ENCODE data around the gene NUDT3.

DNA sequence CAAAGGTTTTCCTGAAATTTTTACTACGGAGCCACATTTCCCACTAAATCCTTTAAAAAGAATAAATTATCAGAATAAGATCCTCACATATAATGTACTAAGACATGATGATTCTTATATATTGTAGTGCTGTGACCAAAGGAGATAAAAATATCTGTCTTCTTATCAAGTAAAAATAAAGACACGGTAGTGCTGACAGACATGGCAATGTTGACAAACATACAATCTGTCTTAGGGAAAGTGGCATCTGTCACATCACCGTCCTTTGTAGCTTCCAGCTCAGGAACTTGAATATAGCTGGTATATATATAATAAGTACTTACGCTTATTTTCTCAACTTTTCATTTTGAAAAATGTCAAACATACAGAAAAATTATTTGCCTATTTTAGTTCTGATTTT is 66.8 kb downstream of the NUDT3 start:
- TF ChIP-seq ZBTB7A (IDR thresholded peaks at IDR 0.05; ENCODE audit: low read depth) (no peak), TEAD4 (IDR thresholded peaks at IDR 0.05) (no peak), TCF12 (IDR thresholded peaks at IDR 0.05; ENCODE audit: low read depth) (no peak), RAD21 (IDR thresholded peaks at IDR 0.05; ENCODE audit: low read depth) (no peak), CREB1 (IDR thresholded peaks at IDR 0.05; ENCODE audit: low read depth) (no peak)
- TF ChIP-seq, protein P1, sequence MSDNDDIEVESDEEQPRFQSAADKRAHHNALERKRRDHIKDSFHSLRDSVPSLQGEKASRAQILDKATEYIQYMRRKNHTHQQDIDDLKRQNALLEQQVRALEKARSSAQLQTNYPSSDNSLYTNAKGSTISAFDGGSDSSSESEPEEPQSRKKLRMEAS (IDR thresholded peaks at IDR 0.05): no peak
- TF ChIP-seq, protein P2, sequence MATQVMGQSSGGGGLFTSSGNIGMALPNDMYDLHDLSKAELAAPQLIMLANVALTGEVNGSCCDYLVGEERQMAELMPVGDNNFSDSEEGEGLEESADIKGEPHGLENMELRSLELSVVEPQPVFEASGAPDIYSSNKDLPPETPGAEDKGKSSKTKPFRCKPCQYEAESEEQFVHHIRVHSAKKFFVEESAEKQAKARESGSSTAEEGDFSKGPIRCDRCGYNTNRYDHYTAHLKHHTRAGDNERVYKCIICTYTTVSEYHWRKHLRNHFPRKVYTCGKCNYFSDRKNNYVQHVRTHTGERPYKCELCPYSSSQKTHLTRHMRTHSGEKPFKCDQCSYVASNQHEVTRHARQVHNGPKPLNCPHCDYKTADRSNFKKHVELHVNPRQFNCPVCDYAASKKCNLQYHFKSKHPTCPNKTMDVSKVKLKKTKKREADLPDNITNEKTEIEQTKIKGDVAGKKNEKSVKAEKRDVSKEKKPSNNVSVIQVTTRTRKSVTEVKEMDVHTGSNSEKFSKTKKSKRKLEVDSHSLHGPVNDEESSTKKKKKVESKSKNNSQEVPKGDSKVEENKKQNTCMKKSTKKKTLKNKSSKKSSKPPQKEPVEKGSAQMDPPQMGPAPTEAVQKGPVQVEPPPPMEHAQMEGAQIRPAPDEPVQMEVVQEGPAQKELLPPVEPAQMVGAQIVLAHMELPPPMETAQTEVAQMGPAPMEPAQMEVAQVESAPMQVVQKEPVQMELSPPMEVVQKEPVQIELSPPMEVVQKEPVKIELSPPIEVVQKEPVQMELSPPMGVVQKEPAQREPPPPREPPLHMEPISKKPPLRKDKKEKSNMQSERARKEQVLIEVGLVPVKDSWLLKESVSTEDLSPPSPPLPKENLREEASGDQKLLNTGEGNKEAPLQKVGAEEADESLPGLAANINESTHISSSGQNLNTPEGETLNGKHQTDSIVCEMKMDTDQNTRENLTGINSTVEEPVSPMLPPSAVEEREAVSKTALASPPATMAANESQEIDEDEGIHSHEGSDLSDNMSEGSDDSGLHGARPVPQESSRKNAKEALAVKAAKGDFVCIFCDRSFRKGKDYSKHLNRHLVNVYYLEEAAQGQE (IDR thresholded peaks at IDR 0.05; ENCODE audit: low read depth): no peak
